OCI-LY1 (cell line): ENCODE results near the gene PARN.

Experiments used
- CTCF ChIP-seq: fragments of 200-600 bp; sonication (generic), shearing (Covaris generic); IDR thresholded peaks from 2 replicates; pipeline ENCODE4 v1.5.1; 2017; ENCODE audit warnings: mild to moderate bottlenecking, antibody characterized with exemption, low read length, moderate library complexity, mixed read lengths
- EZH2 ChIP-seq: fragments of 200-600 bp; sonication (generic), shearing (Covaris generic); IDR thresholded peaks from 2 replicates; pipeline ENCODE4 v1.8.0; 2017; ENCODE audit warnings: borderline replicate concordance, mixed run types, mild to moderate bottlenecking, antibody characterized with exemption, low read length, moderate library complexity, mixed read lengths

- TF ChIP-seq CTCF (no peak), EZH2 (no peak)
These were observed 495 bp downstream of the PARN start for GRCh38 chr16:14629612-14629918.
